H1 (cell line): ENCODE results near the gene NCBP1.

Experiments used
- ATF3 ChIP-seq: IDR thresholded peaks from 2 replicates; pipeline ENCODE4 v1.6.1; 2011; ENCODE audit warnings: low read depth, mild to moderate bottlenecking, low read length; ENCODE audit not compliant: insufficient read depth
- POLR2A ChIP-seq, 2 experiments: IDR thresholded peaks; 1 replicate in 1 of 2; 2 replicates in 1 of 2; pipeline ENCODE4 v1.6.1; 2011; ENCODE audit warnings: low read depth in 2 of 2, low read length in 2 of 2, mild to moderate bottlenecking in 2 of 2; ENCODE audit errors: control extremely low read depth in 1 of 2
- SP1 ChIP-seq: IDR thresholded peaks from 2 replicates; pipeline ENCODE4 v1.6.1; 2011; ENCODE audit warnings: low read depth, low read length
- TAF1 ChIP-seq: IDR thresholded peaks from 2 replicates; pipeline ENCODE4 v1.6.1; 2011; ENCODE audit warnings: mild to moderate bottlenecking, low read depth, low read length
- TEAD4 ChIP-seq: IDR thresholded peaks from 2 replicates; pipeline ENCODE4 v1.6.1; 2012; ENCODE audit warnings: low read depth, low read length, inconsistent platforms, mixed read lengths

GRCh38 chr9:97695390-97695789 is 61.8 kb downstream of the NCBP1 start:
- TF ChIP-seq SP1, result no peak
- no peak for TF ChIP-seq TAF1
- no peak for TF ChIP-seq POLR2A (IDR thresholded peaks at IDR 0.05; ENCODE audit: control extremely low read depth in 1 of 2, low read depth in 2 of 2, low read length in 2 of 2)
- TF ChIP-seq TEAD4, result no peak
- no peak for TF ChIP-seq ATF3
